SIG-M5 (cell line): ENCODE data around the gene EFNB1.

Source experiments
- DNase-seq: peaks from one replicate; lab custom pipeline; 2025; lab: John Stamatoyannopoulos, UW

Gene EFNB1

GRCh38 chrX:68889249-68889648, 60.4 kb downstream of the EFNB1 start:
- no peak for DNase-seq
